Fibroblast of villous mesenchyme (primary cell): ENCODE measurements around the gene DACH1. TPM values are rescaled to one million over a fixed set of nuclear protein-coding genes. Genes with fewer than 3 reads are reported as not detected.
A peak's percentile ranks its signal among the peaks of the same experiment; 100 is the strongest.

ENCODE experiments used
- DNase-seq: peaks from one replicate; pipeline ENCODE4 v3.0.0-alpha.2; 2010; ENCODE audit warnings: low read depth
- H3K4me3 ChIP-seq: 2 replicates; pipeline ENCODE4 v1.5.1; 2011; ENCODE audit warnings: low read depth, mild to moderate bottlenecking, low read length
- CTCF ChIP-seq: IDR thresholded peaks from 2 replicates; pipeline ENCODE4 v1.5.1; 2012; ENCODE audit warnings: low read depth, mild to moderate bottlenecking, low read length; ENCODE audit not compliant: insufficient read depth
- total RNA-seq: library from RNA; depleted of rRNA; stranded (reverse); fragments of >200 nt; gene quantifications from 2 replicates; pipeline ENCODE4 v1.2.3, GENCODE V29; 2012

DACH1 gene
- total RNA-seq, 1 donor, result 0.43 TPM

- no peak overlapping the region for H3K4me3 ChIP-seq
- no peak for TF ChIP-seq CTCF
- DNase-seq, result no peak
Observed at GRCh38 chr13:71469626-71470025, 397.4 kb downstream of the DACH1 start.

DNA sequence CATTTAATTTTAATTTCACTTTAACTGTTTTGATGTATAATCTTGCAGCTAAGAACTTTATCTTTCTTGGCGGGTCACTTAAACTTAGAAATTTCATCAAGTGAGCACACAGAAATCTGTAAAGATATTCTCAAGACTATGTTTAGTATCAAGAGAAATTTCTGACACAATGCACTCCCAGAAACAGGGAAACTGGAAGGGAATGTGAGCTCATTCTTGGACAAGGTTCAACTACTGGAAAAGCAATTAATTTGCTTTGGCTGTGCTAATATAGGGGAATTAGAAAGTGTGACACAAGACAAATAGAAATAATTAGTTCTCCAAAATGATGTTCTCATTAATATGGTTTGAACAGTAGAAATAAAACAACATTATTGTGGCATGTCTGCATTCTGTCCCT is 402.3 kb downstream of the DACH1 start:
- no peak for TF ChIP-seq CTCF
- no peak overlapping the region for H3K4me3 ChIP-seq
- no peak for DNase-seq

DNA sequence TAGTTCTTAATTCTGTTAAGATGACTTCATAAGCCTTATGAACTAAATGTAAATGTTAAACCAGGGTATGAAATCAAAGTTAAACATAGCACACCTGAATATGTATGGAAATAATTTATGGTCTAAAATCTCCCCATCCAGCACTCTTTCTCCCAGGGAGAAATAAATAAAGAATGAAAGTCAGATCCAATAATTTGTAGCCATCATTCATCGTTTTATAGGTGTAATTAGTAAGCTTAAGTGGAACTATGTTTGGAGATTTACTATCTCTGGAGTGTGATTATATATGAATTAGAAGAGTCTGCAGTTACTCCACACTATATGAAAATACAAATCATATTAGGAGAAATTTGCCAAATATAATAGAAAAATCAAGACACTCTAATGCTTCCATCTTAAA is 405.1 kb downstream of the DACH1 start:
- no peak overlapping the region for H3K4me3 ChIP-seq
- TF ChIP-seq CTCF, result no peak
- DNase-seq, result no peak

DNA sequence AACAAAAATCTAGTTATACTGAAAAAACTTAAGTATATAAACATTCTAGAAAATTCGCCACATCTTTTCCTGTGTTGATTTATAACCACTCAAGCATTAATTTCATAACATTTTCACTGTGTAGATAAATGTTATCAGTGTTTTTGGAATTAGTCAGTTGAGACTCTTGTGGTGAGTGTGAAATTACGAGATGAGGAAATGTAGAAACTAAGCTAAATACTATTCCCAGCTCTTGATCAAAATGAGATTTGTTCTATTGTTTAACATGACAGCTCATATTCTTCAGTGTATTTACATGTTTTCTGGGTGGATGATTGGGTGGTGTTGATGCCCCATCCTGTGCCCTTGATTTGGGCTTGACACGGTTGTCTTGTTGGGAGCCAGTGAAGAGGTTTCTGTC is 406.8 kb downstream of the DACH1 start:
- TF ChIP-seq CTCF, result no peak
- H3K4me3 ChIP-seq, result no peak overlapping the region
- peak; percentile 55 for DNase-seq

DNA sequence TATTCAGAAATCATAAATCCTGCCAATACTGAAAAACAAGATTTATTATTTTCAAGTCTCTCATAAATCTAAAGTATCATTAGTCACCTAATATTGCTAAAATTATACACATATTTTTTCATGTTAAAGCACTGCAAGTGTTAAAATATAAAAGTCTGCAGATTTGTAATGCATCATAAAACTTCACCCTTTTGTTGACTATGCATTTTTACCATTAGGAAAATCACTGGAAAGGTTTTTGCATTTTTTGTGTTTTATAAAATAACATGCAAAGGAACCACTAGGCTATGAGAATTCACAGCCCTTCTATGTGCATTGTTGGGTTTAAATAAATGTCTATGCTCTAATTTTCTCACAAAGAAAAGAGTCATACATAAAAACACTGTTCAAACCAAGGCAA is 407.3 kb downstream of the DACH1 start:
- H3K4me3 ChIP-seq, result no peak overlapping the region
- no peak for TF ChIP-seq CTCF
- no peak for DNase-seq

GRCh38 chr13:71457645-71458044 is 409.4 kb downstream of the DACH1 start:
- TF ChIP-seq CTCF, result no peak
- no peak overlapping the region for H3K4me3 ChIP-seq
- no peak for DNase-seq

- DNase-seq, result no peak
- TF ChIP-seq CTCF, result no peak
Observed at GRCh38 chr13:71456136-71456535, 410.9 kb downstream of the DACH1 start.

More at GRCh38 chr13:71456136-71456535, 410.9 kb downstream of the DACH1 start:
- no peak overlapping the region for H3K4me3 ChIP-seq
